ENCODE data around the gene ROBO1.
A peak's percentile ranks its signal among the peaks of the same experiment; 100 is the strongest.

ROBO1 gene

GRCh38 chr3:78976200-78976599, 791.6 kb downstream of the ROBO1 start:
- DNase-seq = no peak
- no peak for ATAC-seq

GRCh38 chr3:78974181-78974790, 793.5 kb downstream of the ROBO1 start:
- ATAC-seq (no peak), DNase-seq (no peak)

- ATAC-seq (no peak), DNase-seq (no peak)
Measured at GRCh38 chr3:78972617-78973301, 795.0 kb downstream of the ROBO1 start.

- DNase-seq (no peak), ATAC-seq (no peak)
Measured at GRCh38 chr3:78970656-78971055, 797.1 kb downstream of the ROBO1 start.

- DNase-seq (no peak), ATAC-seq (no peak)
Measured at GRCh38 chr3:78969483-78969882, 798.3 kb downstream of the ROBO1 start.

GRCh38 chr3:78967061-78967460, 800.7 kb downstream of the ROBO1 start:
- no peak for DNase-seq
- ATAC-seq = no peak

- no peak for ATAC-seq
- no peak for DNase-seq
Measured at GRCh38 chr3:78963771-78964170, 804.0 kb downstream of the ROBO1 start.

GRCh38 chr3:78957456-78957855, 810.3 kb downstream of the ROBO1 start:
- DNase-seq (no peak), ATAC-seq (no peak)

GRCh38 chr3:78951342-78951945, 816.4 kb downstream of the ROBO1 start:
- ATAC-seq (no peak), DNase-seq (no peak)

GRCh38 chr3:78941587-78941986, 826.2 kb downstream of the ROBO1 start:
- ATAC-seq (no peak), DNase-seq (no peak)

GRCh38 chr3:78940626-78941025, 827.2 kb downstream of the ROBO1 start:
- no peak for ATAC-seq
- no peak for DNase-seq

GRCh38 chr3:78940128-78940527, 827.7 kb downstream of the ROBO1 start:
- ATAC-seq (no peak), DNase-seq (no peak)

- ATAC-seq (no peak), DNase-seq (no peak)
Measured at GRCh38 chr3:78937475-78937874, 830.3 kb downstream of the ROBO1 start.

GRCh38 chr3:78927759-78928158, 840.0 kb downstream of the ROBO1 start:
- no peak for ATAC-seq
- DNase-seq = no peak

GRCh38 chr3:78926523-78926922, 841.3 kb downstream of the ROBO1 start:
- DNase-seq (no peak), ATAC-seq (no peak)

GRCh38 chr3:78924711-78925110, 843.1 kb downstream of the ROBO1 start:
- DNase-seq = no peak
- ATAC-seq = no peak

GRCh38 chr3:78919021-78919755, 848.6 kb downstream of the ROBO1 start:
- ATAC-seq = peak; percentile 52
- no peak for DNase-seq

GRCh38 chr3:78918361-78919020, 849.3 kb downstream of the ROBO1 start:
- ATAC-seq (no peak), DNase-seq (no peak)

- DNase-seq (no peak), ATAC-seq (no peak)
Measured at GRCh38 chr3:78917536-78917935, 850.3 kb downstream of the ROBO1 start.

- ATAC-seq (no peak), DNase-seq (no peak)
Measured at GRCh38 chr3:78913711-78914110, 854.1 kb downstream of the ROBO1 start.

- DNase-seq = no peak
Measured at GRCh38 chr3:78912687-78913086, 855.1 kb downstream of the ROBO1 start.

GRCh38 chr3:78912259-78912658, 855.5 kb downstream of the ROBO1 start:
- no peak for DNase-seq

More at GRCh38 chr3:78912687-78913086, 855.1 kb downstream of the ROBO1 start:
- no peak for ATAC-seq

More at GRCh38 chr3:78912259-78912658, 855.5 kb downstream of the ROBO1 start:
- ATAC-seq = no peak

Measured in stimulated activated naive CD8-positive, alpha-beta T cell treated with anti-CD3 and anti-CD28 coated beads, Interleukin-15, Interleukin-2, amounts not matched to agents 100 U/mL and 50 U/mL, for 24 hours (primary cell).